H9 (cell line): ENCODE measurements around the gene TTC9C. TPM values are rescaled to one million over a fixed set of nuclear protein-coding genes. Genes with fewer than 3 reads are reported as not detected.

Experiments used
- DNase-seq: peaks from one replicate; pipeline ENCODE4 v3.0.0-alpha.2; 2017
- H2AFZ ChIP-seq: one replicate; pipeline ENCODE4 v1.6.1; 2013; ENCODE audit warnings: mild to moderate bottlenecking, low read length, control low read depth, moderate library complexity
- H2AK5ac ChIP-seq: 2 replicates; pipeline ENCODE4 v1.6.1; 2013; ENCODE audit warnings: low read length, control low read depth, mixed read lengths; ENCODE audit not compliant: insufficient read length
- H2BK120ac ChIP-seq: one replicate; pipeline ENCODE4 v1.6.1; 2013; ENCODE audit warnings: low read depth, mild to moderate bottlenecking, low read length, control low read depth, inconsistent platforms; ENCODE audit not compliant: poor library complexity, severe bottlenecking
- H2BK12ac ChIP-seq: 2 replicates; pipeline ENCODE4 v1.6.1; 2013; ENCODE audit warnings: low read length, control low read depth, mixed read lengths, low read depth; ENCODE audit not compliant: insufficient read length
- H2BK15ac ChIP-seq: 2 replicates; pipeline ENCODE4 v1.6.1; 2013; ENCODE audit warnings: low read depth, low read length, control low read depth
- H2BK20ac ChIP-seq: one replicate; pipeline ENCODE4 v1.6.1; 2013; ENCODE audit warnings: low read depth, mild to moderate bottlenecking, low read length, control low read depth, inconsistent platforms; ENCODE audit not compliant: poor library complexity, severe bottlenecking
- H2BK5ac ChIP-seq: 2 replicates; pipeline ENCODE4 v1.6.1; 2013; ENCODE audit warnings: low read length, control low read depth, mixed read lengths; ENCODE audit not compliant: insufficient read length
- H3K14ac ChIP-seq: 2 replicates; pipeline ENCODE4 v1.6.1; 2013; ENCODE audit warnings: low read length, control low read depth; ENCODE audit not compliant: insufficient read depth
- H3K18ac ChIP-seq: 2 replicates; pipeline ENCODE4 v1.6.1; 2013; ENCODE audit warnings: low read depth, mild to moderate bottlenecking, mixed read lengths, low read length, control low read depth; ENCODE audit not compliant: insufficient read length
- H3K23ac ChIP-seq: 2 replicates; pipeline ENCODE4 v1.6.1; 2013; ENCODE audit warnings: low read length, control low read depth, mixed read lengths, low read depth; ENCODE audit not compliant: insufficient read length
- H3K23me2 ChIP-seq: 2 replicates; pipeline ENCODE4 v1.6.1; 2013; ENCODE audit warnings: low read depth, mild to moderate bottlenecking, mixed read lengths, low read length, control low read depth; ENCODE audit not compliant: insufficient read length, poor library complexity, severe bottlenecking
- H3K27ac ChIP-seq: 2 replicates; pipeline ENCODE4 v1.5.1; 2013; ENCODE audit warnings: low read length, control low read depth, mixed read lengths, low read depth; ENCODE audit not compliant: insufficient read length
- H3K27me3 ChIP-seq: 2 replicates; pipeline ENCODE4 v1.6.1; 2013; ENCODE audit warnings: low read length, control low read depth, inconsistent platforms; ENCODE audit not compliant: insufficient read depth
- H3K4ac ChIP-seq: 2 replicates; pipeline ENCODE4 v1.6.1; 2013; ENCODE audit warnings: low read depth, mild to moderate bottlenecking, control low read depth, inconsistent platforms, low read length, moderate library complexity
- H3K4me1 ChIP-seq: 2 replicates; pipeline ENCODE4 v1.6.1; 2013; ENCODE audit warnings: low read length, control low read depth, inconsistent platforms; ENCODE audit not compliant: insufficient read depth
- H3K4me2 ChIP-seq: 2 replicates; pipeline ENCODE4 v1.6.1; 2013; ENCODE audit warnings: low read length, control low read depth, mixed read lengths; ENCODE audit not compliant: insufficient read length, insufficient read depth
- H3K56ac ChIP-seq: 2 replicates; pipeline ENCODE4 v1.6.1; 2013; ENCODE audit warnings: low read depth, mild to moderate bottlenecking, mixed read lengths, low read length, control low read depth; ENCODE audit not compliant: insufficient read length
- H3K79me1 ChIP-seq: 2 replicates; pipeline ENCODE4 v1.6.1; 2013; ENCODE audit warnings: low read depth, mild to moderate bottlenecking, moderate library complexity, low read length, control low read depth, inconsistent platforms; ENCODE audit not compliant: insufficient read depth, poor library complexity, severe bottlenecking
- H3K79me2 ChIP-seq: 2 replicates; pipeline ENCODE4 v1.6.1; 2013; ENCODE audit warnings: low read length, control low read depth, inconsistent platforms; ENCODE audit not compliant: insufficient read depth
- H3K9ac ChIP-seq: 2 replicates; pipeline ENCODE4 v1.6.1; 2013; ENCODE audit warnings: low read length, control low read depth, mixed read lengths; ENCODE audit not compliant: insufficient read length; ENCODE audit errors: extremely low read depth
- H3K9me3 ChIP-seq: one replicate; pipeline ENCODE4 v1.6.1; 2013; ENCODE audit warnings: low read depth, low read length, inconsistent platforms; ENCODE audit not compliant: control insufficient read depth
- H3T11ph ChIP-seq: one replicate; pipeline ENCODE4 v1.6.1; 2013; ENCODE audit warnings: mild to moderate bottlenecking, low read length, control low read depth, inconsistent platforms
- H4K20me1 ChIP-seq: one replicate; pipeline ENCODE4 v1.6.1; 2013; ENCODE audit not compliant: control insufficient read depth, insufficient read length, insufficient read depth
- H4K5ac ChIP-seq: 2 replicates; pipeline ENCODE4 v1.6.1; 2013; ENCODE audit warnings: low read depth, mild to moderate bottlenecking, mixed read lengths, low read length, control low read depth; ENCODE audit not compliant: insufficient read length
- H4K8ac ChIP-seq: replicated peaks from 2 replicates; pipeline ENCODE4 v1.6.1; 2013; ENCODE audit warnings: low read length, control low read depth, mixed read lengths, low read depth; ENCODE audit not compliant: insufficient read length
- H4K91ac ChIP-seq: 2 replicates; pipeline ENCODE4 v1.6.1; 2013; ENCODE audit warnings: low read depth, mild to moderate bottlenecking, moderate library complexity, mixed read lengths, low read length, control low read depth; ENCODE audit not compliant: insufficient read length
- H3K27ac Mint-ChIP-seq, 3 experiments: 2 replicates in 2 of 3; 3 replicates in 1 of 3; pipeline ENCODE4 v1.8.0; 2020 to 2021; ENCODE audit warnings: mixed read lengths in 3 of 3, mild to moderate bottlenecking in 1 of 3, moderate library complexity in 1 of 3
- H3K27me3 Mint-ChIP-seq: 2 replicates; pipeline ENCODE4 v1.8.0; 2021; ENCODE audit warnings: low read depth, mild to moderate bottlenecking, moderate library complexity, mixed read lengths
- H3K36me3 Mint-ChIP-seq, 3 experiments: 2 replicates in 2 of 3; 3 replicates in 1 of 3; pipeline ENCODE4 v1.8.0; 2020 to 2021; ENCODE audit warnings: low read depth in 3 of 3, mixed read lengths in 3 of 3; ENCODE audit not compliant: insufficient read depth in 1 of 3
- H3K4me1 Mint-ChIP-seq, 2 experiments: 2 replicates each; pipeline ENCODE4 v1.8.0; 2020; ENCODE audit warnings: mixed read lengths in 2 of 2
- H3K4me3 Mint-ChIP-seq, 2 experiments: 2 replicates in 1 of 2; 3 replicates in 1 of 2; pipeline ENCODE4 v1.8.0; 2020 to 2021; ENCODE audit warnings: mild to moderate bottlenecking in 2 of 2, mixed read lengths in 2 of 2, moderate library complexity in 1 of 2
- H3K9me3 Mint-ChIP-seq, 2 experiments: 2 replicates in 1 of 2; 3 replicates in 1 of 2; pipeline ENCODE4 v1.8.0; 2020; ENCODE audit warnings: mild to moderate bottlenecking in 2 of 2, mixed read lengths in 2 of 2, moderate library complexity in 1 of 2
- CTCF ChIP-seq: fragments of 200-600 bp; sonication (generic); conservative IDR thresholded peaks from 3 replicates; pipeline ENCODE4 v1.8.0; 2021; ENCODE audit warnings: antibody characterized with exemption, mild to moderate bottlenecking
- WGBS: extraction: QIAGEN DNeasy Blood & Tissue Kit; methylation state at CpG from one replicate; pipeline ENCODE4 v1.1.7; 2013; ENCODE audit warnings: missing lambda C conversion rate, low lambda C conversion rate, mixed read lengths; ENCODE audit not compliant: insufficient read length; ENCODE audit errors: extremely low coverage; 5-methylcytosine and 5-hydroxymethylcytosine counted together
- total RNA-seq: library from RNA; stranded (reverse); gene quantifications from 2 replicates; pipeline ENCODE4 v1.2.1, GENCODE V29; 2021

TTC9C gene
- total RNA-seq, 1 experiment from 2014 or later, result 33.4 TPM

- no peak overlapping the region for H2BK20ac ChIP-seq
- peaks cover 29 to 66% (median 48%) of the 10 kb centered on the region in 3 experiments for H3K36me3 Mint-ChIP-seq
- TF ChIP-seq CTCF, result no peak
- H2AK5ac ChIP-seq, result no peak overlapping the region
- no peak for DNase-seq
- H3K9me3 ChIP-seq, result no peaks in the 10 kb centered on the region
- no peaks in the 10 kb centered on the region for H3K79me2 ChIP-seq
- H3K56ac ChIP-seq, result no peak overlapping the region
- no peaks in the 10 kb centered on the region for H3K79me1 ChIP-seq
- H3T11ph ChIP-seq, result no peak overlapping the region
- H3K27ac ChIP-seq, result no peak overlapping the region
- no peak overlapping the region for H2BK12ac ChIP-seq
- no peak overlapping the region for H3K9ac ChIP-seq
- H3K27ac Mint-ChIP-seq, result no peak overlapping the region
- H3K23me2 ChIP-seq, result peaks cover 3% of the 10 kb centered on the region
- peaks cover 4 to 9% of the 10 kb centered on the region in 2 experiments for H3K4me1 Mint-ChIP-seq
- no peak overlapping the region for H3K18ac ChIP-seq
- H3K9me3 Mint-ChIP-seq, result no peaks in the 10 kb centered on the region
- H2BK5ac ChIP-seq, result no peak overlapping the region
- no peaks in the 10 kb centered on the region for H4K20me1 ChIP-seq
- no peak overlapping the region for H4K91ac ChIP-seq
- no peak overlapping the region for H2BK120ac ChIP-seq
- no peak overlapping the region for H3K4me2 ChIP-seq
- no peak overlapping the region for H3K4ac ChIP-seq
- H3K4me1 ChIP-seq, result no peaks in the 10 kb centered on the region
- no peaks in the 10 kb centered on the region for H3K27me3 Mint-ChIP-seq
- H3K23ac ChIP-seq, result no peak overlapping the region
- no peak overlapping the region for H4K8ac ChIP-seq
- no peaks in the 10 kb centered on the region for H3K27me3 ChIP-seq
- no peak overlapping the region for H3K4me3 Mint-ChIP-seq
- no CpG with 5 or more reads among the region's 7 CpGs for WGBS
- H4K5ac ChIP-seq, result no peak overlapping the region
- H2BK15ac ChIP-seq, result no peak overlapping the region
- no peak overlapping the region for H3K14ac ChIP-seq
- H2AFZ ChIP-seq, result no peak overlapping the region
Measured at GRCh38 chr11:62782753-62783152, 54.5 kb downstream of the TTC9C start.
